ENCODE data around the gene FAM53B.
A peak's percentile ranks its signal among the peaks of the same experiment; 100 is the strongest.
"Not testable (repeated sequence)": the region's sequence is repeated elsewhere in the genome, so short reads cannot be mapped to it uniquely, and the experiment has no call there.

FAM53B gene, protein sequence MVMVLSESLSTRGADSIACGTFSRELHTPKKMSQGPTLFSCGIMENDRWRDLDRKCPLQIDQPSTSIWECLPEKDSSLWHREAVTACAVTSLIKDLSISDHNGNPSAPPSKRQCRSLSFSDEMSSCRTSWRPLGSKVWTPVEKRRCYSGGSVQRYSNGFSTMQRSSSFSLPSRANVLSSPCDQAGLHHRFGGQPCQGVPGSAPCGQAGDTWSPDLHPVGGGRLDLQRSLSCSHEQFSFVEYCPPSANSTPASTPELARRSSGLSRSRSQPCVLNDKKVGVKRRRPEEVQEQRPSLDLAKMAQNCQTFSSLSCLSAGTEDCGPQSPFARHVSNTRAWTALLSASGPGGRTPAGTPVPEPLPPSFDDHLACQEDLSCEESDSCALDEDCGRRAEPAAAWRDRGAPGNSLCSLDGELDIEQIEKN

DNA sequence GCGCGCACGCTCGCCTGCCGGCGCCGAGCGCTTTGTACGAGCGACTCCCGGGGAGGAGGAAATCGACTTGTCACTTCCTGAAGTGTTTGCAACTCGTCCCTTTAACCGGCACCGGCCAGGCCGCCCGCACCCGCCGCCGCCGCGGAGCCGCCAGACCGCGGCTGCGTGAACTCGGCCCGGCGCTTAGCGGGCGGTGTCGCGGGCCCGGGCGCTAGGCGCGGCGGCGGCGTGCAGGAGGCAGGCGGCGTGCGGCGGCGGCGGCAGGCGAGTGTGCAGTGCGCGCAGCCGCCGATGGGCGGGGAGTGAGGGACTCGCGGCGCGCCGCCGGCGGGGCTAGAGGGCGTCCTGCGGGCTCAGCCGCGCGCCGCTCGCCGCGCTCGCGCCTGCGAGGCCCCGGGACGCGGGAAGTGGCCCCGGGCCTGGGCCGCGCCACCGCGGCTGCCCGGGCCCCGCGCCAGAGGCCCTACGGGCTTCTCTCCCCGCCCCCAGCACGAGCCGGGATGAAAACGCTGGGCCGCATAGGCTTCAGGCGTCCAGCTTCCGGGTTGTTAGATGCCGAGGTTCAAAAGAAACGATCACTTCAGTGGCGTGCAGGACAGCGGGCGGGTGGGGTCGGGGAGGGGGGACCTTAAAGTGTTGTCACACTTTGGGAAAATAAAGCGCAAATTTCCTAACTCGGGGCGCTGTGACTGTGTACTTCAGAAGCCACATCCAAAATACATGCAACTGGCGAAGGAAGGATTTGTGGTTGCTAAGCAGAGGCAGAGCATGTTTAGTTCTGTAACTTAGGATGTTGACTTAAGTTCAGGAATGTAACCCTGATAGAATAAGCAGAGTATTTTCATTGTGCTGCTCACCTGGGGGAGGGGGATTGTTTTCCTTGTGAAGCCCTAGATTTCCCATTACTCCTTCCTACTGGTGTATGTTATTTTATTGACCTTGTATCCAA lies at the start of gene FAM53B:
TSS of gene FAM53B (minus strand) at position 277 of the 949 bp plus-strand sequence. CDS start 37,665 bp downstream, outside the sequence.
- peak; percentile 83 for DNase-seq (ENCODE audit: low spot score)

DNA sequence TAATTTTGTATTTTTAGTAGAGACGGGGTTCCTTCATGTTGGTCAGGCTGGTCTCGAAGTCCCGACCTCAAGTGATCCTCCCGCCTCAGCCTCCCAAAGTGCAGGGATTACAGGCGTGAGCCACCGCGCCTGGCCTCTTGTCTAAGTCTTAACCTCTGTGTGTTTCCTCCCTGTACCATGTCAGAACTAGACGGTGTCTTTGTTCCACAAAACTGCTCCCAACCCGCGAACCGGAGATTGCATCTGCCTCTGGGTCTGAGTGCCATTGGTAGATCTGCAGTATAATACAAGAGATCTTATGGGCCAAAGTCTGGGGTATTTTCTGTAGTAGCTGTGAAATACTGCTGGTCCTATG lies 48.8 kb upstream of the FAM53B start:
- no peak for DNase-seq (ENCODE audit: low spot score)

DNA sequence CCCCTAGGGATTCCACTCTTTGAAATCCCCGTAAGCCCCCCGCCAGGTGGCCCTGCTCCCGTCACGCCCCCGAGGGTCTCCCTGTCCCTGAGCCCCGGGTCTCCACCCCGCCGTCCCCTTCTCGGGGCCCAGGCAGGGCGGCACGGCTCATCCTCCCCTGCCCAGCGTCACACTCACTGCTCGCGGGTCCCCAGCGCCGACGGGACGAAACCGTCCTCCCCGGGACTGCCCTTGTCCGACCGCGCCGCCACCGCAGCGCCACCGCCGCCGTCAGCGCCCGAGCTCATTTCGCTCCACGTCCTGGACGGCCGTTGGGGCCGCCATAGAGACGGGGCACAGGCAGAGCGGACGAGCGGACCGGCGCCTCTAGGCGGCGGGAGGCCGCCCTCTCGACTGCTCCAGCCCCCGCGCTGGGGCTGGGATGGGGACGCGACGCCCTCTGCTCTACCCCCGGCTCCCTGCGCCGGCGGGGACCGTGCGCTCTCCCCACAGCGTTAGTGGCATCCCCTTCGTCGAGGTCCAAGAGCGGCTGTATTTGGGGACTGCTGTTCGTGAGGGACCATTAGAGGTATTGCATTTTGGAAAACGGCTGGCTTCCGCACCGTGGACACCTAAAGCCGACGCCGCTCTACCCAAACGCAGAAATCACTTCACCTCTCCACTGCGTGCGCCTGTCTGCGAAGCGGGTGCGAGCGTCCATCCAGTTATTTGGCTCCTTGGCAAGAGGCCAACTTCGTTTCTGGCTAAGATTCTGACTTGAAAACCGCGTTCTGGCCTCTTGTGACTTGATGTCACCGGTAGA lies 47.6 kb upstream of the FAM53B start, which contains the start of gene EEF1AKMT2:
TSS of gene EEF1AKMT2 (minus strand) at position 341 of the 802 bp plus-strand sequence. CDS start at position 287, 54 bp downstream.
- DNase-seq (ENCODE audit: low spot score), result peak; percentile 92

DNA sequence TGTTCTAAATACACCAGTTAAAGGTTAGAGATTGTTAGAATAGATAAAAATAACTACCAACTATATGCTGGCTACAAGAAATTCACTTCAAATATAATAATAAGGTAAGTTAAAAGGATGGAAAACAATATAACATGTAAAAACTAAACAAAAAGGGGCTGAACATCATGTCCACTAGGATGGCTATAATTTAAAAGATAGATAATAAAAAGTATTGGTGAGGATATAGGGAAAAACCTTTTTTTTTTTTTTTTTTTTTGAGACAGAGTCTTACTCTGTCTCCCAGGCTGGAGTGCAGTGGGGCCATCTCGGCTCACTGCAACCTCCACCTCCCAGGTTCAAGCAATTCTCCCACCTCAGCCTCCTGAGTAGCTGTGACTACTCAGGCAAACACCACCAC lies 38.7 kb upstream of the FAM53B start:
- DNase-seq (ENCODE audit: low spot score), result not testable (repeated sequence)

DNA sequence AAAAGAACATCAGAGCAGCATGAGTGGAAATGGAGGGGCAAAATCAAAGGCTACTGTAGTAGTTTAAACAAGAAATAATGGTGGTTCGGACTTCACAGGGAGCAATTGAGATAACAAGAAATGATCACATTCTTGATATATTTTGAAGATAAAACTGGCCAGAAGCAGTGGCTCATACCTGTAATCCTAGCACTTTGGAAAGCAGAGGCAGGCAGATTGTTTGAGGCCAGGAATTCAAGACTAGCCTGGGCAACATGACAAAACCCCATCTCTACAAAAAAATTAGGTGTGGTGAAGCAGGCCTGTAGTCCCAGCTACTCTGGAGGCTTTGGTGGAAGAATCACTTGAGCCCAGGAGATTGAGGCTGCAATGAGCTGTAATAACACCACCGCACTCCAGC lies 24.6 kb upstream of the FAM53B start:
- no peak for DNase-seq (ENCODE audit: low spot score)

DNA sequence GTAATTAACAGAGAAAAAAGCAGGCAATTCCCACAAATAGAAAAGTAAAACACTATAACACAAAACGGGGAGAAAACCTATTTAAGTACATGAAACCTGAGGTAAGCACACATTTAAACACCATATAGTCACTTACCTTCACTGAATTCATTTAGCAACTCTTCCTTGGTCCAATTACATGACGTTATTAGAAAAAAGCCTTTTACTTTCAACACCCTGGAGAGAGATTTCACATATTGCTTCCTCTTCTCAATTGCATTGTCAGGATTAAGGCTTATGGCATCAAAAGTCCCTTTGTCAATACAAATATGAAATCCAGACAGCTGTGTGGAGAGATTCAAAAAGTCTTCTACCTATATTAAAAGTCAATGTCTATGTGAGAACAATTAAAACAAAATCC lies 21.1 kb upstream of the FAM53B start:
- no peak for DNase-seq (ENCODE audit: low spot score)

DNA sequence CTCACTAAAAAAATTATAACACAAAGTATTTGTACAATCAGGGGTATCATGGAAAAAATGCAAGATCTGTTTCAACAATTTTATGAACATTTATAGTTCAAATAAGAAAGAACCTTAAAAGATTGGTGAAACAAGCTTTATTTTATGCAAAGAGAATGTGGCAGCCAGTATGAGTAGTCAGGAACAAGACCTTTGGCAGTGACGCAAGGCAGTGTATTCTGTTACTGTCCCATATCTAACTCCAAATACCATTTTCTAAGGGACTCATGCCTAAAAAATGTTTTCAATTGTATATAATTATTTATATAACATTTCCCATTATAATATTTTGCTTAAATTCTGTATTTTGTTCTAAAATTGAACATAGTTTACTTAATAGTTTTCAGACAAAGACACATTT lies 19.1 kb upstream of the FAM53B start:
- no peak for DNase-seq (ENCODE audit: low spot score)

DNA sequence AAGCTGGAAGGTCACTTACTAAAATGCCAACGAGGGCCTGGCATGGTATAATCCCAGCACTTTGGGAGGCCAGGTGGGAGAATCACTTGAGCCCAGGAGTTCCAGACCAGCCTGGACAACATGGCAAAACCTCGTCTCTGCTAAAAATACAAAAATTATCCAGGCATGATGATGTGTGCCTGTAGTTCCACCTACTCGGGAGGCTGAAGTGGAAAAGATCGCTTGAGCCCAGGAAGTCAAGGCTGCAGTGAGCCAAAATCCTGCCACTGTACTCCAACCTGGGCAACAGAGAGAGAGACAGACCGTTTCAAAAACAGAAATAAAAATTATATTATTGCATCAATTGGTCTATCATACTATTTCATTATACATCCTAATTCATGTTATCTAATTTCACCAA lies 18.1 kb upstream of the FAM53B start:
- no peak for DNase-seq (ENCODE audit: low spot score)

DNA sequence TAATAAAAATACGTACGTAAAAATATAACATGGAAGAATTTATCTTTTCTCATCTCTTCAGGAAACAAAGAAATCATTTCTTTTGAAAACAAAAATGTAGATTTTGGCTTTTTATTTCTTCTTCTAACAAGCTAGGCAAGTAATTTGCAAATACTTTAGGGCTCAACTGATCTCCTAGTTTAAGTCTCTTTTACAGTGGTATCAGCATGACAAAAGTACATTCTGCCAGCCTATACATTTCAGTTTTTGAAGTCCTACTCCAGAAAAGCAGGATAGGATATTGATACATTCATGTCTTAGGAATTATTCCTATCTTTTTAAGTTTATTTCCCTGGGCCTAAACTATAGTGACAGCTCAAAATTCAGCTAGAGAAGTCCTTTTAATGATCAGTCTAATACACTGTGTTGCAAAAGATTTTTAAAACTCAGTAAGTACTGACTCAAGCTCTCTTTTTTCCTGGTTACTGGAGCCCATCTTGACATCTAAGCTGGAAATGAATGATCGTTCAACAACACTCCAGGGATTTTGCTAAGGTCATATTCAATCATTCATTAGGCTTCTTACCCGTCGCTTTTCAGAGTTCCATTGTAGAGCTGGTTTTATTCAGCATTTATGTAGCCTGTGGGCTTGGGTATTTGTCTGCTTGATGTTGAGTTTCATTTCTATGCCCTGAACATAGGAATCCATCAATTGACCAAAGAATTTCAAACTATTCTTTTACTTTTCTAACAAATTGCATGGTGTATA lies 12.2 kb upstream of the FAM53B start:
- no peak for DNase-seq (ENCODE audit: low spot score)

DNA sequence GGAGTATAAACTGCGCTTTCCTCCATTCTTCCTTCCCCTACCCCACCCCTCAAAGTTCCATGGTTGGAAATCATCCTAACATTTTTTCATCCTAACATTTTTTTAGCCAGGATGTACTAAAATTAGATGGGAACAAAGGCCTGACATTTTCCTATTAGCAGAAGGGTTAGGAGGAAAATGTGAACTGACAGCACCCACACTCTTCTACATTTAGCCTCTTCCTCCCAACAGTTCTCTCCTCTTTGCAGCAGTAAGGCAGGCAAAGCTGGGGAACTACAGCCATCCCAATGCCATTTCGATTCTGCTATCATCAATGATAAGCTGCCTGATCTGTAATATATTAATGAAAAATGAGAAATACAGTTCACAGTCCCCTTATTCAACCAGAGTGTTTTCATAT lies 11.4 kb upstream of the FAM53B start:
- no peak for DNase-seq (ENCODE audit: low spot score)

DNA sequence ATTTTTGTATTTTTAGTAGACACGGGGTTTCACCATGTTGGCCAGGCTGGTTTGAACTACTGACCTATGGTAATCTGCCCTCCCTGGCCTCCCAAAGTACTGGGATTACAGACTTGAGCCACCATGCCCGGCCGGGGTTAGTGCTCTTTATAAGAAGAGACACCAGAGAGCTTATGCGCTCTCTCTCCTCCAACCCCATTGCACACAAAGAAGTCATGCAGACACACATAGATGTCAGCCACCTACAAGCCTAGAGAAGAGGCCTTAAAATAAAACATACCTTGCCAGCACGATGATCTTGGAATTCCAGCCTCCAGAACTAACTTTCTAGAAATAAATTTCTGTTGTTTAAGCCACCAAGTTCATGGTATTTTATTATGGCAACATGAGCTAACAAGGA lies 10.0 kb upstream of the FAM53B start:
- DNase-seq (ENCODE audit: low spot score), result no peak

DNA sequence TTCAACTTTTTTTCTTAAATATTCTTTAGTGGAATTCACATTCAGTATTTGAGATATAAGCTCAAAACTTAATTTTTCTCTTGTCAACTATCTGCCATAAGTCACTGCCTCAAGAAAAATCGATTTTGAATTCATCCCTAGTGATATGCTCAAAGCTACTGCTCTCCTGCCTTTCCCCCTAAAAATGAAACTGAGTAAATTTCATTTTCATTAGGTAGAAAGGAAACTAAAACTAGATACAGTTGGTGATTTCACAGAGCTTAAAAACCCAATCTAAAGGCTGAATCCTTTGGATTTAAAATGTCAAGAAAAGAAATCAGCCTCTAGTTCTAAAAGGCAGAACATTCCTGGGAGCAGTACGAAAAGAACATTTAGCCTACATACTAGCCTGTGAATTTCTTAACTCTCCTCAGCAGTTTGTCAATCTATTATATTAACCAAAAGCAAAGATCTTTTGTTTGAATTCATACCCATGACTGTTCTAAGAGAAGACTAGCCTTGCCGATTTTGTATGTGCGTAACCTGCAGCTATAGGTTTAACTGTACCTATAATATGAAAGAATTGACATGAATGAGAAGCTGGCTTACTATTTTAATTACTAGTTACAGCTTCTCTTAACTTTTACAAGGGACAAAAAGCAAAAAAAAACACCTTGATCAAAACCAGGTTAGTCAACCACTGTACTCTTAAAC lies 4.9 kb upstream of the FAM53B start:
- DNase-seq (ENCODE audit: low spot score), result no peak

DNA sequence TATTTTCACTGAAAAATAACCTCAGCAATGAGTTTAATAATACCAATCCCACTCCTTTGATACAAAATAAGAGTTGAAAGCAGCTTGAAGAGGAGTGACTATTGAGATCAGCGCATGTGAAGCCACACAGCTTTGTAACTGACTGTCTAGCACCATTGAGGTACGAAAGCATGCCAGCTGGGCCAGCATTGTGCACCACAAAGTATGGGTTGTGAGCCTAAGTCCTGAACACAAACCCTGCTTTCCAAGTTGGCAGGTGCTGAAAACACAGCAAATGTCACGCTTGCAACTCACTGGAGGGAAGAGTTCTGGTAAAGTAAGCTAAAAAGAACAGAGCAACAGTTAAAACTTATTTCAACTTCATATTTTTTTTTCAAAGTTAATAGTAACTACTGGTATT lies 4.0 kb upstream of the FAM53B start:
- no peak for DNase-seq (ENCODE audit: low spot score)

DNA sequence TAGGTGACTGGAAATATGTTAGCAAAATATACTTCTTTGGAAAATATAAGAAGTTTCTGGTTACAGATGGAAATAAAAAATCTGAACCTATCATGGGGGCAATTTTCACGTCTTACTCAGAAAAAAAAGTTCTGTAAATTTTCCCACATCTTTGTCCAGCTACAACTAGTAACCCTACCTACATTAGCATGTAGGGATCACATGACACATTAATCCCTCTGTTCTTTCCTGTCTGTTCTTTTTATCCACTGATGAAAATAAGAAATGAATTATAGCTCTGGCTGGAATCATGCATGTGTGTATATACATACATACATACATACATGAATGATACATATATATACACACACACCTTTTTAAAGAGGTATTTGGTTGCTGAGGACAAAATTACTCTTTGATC lies 3.6 kb upstream of the FAM53B start:
- no peak for DNase-seq (ENCODE audit: low spot score)

DNA sequence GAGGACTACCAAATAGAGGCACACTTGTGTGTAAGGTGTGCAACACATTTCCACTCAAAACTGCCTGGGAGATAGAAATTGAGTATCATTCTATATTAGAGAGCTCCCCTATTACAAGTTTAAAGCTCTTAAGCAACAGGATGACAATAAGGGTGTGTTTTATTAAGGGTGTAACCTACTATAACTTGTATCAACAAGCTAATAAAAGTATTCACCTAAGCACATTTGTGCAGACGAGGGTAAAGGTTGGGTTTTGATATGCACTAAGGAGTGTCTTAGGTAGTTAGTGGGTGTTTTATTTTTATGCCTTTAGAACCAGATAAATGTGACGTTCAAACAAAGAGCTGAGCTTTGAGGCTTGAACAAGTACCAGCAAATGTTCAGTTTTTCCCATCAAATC lies 2.8 kb upstream of the FAM53B start:
- no peak for DNase-seq (ENCODE audit: low spot score)

DNA sequence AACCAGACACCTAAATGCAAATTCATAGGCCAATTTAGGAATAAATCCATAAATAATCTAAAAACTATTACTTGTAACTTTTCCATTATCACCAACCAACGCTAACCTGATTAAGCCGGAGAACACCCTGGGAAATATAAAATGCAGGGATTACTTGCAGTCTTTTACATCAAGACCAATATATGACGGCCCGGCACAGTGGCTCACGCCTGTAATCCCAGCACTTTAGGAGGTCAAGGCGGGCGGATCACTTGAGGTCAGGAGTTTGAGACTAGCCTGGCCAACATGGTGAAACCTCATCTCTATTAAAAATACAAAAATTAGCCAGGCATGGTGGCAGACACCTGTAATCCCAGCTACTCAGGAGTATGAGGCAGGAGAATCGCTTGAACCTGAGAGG lies 2.3 kb upstream of the FAM53B start:
- not testable (repeated sequence) for DNase-seq (ENCODE audit: low spot score)

DNA sequence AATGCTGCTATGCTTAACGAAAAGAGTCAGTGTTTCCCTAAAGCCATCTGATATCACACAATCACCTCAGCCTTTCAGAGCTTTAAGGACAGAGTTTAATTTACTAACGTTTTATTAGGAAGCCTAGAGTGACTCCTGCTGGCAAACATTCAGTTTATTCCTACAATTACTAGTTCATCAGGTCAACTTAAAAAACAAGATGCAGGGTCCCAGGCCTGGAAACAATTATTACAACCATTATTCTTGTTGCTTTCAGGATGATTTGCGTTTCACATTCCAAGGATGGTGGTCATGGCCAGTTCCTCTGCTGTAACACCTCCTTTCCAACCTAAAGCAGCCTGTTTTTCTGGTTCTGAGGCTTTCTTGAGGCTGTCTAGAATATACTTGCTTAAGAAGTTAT lies 1.5 kb upstream of the FAM53B start:
- DNase-seq (ENCODE audit: low spot score), result peak; percentile 84

DNA sequence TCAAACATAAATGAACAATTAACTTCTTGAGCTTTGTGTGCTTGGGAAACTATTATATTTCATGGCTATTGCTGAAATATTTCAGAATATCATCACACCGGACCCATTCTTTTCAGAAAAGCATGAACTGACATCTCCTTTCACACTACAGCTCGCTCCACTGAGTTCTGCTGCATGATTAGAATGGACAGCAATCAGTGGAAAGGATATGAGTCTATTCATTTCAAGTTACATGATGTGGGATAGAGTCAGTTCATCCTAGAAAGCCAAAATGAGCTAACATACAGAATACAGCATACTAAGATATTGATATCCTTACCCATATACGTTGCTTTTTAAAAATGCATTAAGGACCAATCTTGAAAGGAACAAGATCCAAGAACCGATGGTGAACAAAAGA lies 1.1 kb upstream of the FAM53B start:
- DNase-seq (ENCODE audit: low spot score), result no peak

DNA sequence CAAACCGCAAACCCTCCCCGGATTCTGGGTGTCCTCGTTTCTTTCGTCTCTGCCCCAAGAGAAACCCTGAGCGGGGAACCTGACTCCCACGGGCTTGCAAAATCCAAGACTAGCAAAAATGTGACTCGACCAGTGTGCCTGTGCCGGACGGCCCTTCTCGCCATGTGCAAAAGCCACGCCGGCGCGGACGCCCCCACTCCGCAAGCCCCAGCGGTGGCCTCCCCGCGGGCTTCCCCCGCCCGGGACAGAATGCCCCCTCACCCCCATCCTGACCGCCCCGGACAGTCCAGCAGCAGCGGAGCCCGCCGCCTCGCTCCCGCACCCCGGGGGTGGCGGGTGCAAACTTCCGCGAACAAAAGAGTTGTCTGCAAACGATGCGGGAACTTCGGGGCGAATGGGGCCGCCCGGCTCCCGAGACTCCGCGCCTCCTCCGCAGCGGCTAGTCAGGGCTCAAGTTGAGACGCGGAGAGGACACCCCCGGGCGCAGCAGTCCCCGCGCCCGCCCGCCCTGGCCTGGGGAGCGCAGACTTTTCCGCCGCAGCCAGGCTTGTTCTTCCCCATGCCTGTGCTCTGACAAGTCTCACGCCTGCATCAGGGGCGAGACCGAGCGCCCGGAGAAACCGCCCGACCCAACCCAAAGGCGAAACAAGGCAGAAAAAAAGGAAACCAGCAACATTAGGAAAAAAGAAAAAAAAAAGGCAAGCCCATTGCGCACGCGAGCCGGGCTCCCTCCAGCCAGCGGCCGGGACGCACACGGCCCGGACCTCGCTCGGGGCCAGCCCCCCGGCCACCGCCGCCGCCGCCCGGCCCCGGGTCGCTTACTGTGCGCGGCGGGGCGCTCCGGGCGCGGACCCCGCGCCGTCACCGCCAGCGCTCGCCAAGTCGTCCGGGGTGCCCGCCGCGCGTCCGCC lies 732 bp downstream of the FAM53B start:
- peak; percentile 53 for DNase-seq (ENCODE audit: low spot score)

All from NAMALWA (cell line).